ENCODE measurements around the gene GUCA1C. TPM values are rescaled to one million over a fixed set of nuclear protein-coding genes. Genes with fewer than 3 reads are reported as not detected.

Gene GUCA1C
- total and polyA plus RNA-seq, 2 of the 8 experiments (the other 6 are each of a cell fraction or from before 2014, with no cell fraction given), result not detected

GRCh38 chr3:108863799-108864135 is 89.9 kb downstream of the GUCA1C start:
- no peaks in the 10 kb centered on the region for H3K36me3 ChIP-seq (ENCODE audit: control insufficient read depth in 2 of 4, insufficient read depth in 4 of 4, low read length in 3 of 4)
- no peak overlapping the region for H2BK20ac ChIP-seq (ENCODE audit: low read length)
- H3K56ac ChIP-seq (replicated peaks; ENCODE audit: insufficient read length, low read depth, low read length), result no peak overlapping the region
- no peaks in the 10 kb centered on the region for H4K20me1 ChIP-seq (replicated peaks in 1 of 2; ENCODE audit: control insufficient read depth in 1 of 2, insufficient read depth in 2 of 2, low read length in 2 of 2)
- H4K91ac ChIP-seq (replicated peaks; ENCODE audit: insufficient read length, low read length), result no peak overlapping the region
- H3K27me3 ChIP-seq (replicated peaks in 1 of 4; ENCODE audit: control insufficient read depth in 3 of 4, extremely low read depth in 1 of 4, insufficient read depth in 3 of 4, low read length in 3 of 4), result no peaks in the 10 kb centered on the region
- peaks cover 0 to 7% of the 10 kb centered on the region in 2 experiments; a peak in 2 of 4 replicates for H3K9me3 ChIP-seq (ENCODE audit: insufficient read depth in 2 of 2, low read depth in 1 of 2, low read length in 1 of 2)
- H4K5ac ChIP-seq (ENCODE audit: insufficient read length, low read depth, low read length), result no peak overlapping the region
- H3K9ac ChIP-seq (replicated peaks in 1 of 4; ENCODE audit: extremely low read depth in 1 of 4, low read depth in 3 of 4, low read length in 3 of 4), result no peak overlapping the region
- no peak overlapping the region for H3K27ac ChIP-seq (ENCODE audit: low read depth, low read length)
- H2BK5ac ChIP-seq (ENCODE audit: low read depth, low read length), result no peak overlapping the region
- DNase-seq (ENCODE audit: low read depth in 1 of 2, low spot score in 2 of 2) (no peak), FAIRE-seq (no peak)
- H2BK120ac ChIP-seq (replicated peaks; ENCODE audit: low read depth, low read length), result no peak overlapping the region
- H3K14ac ChIP-seq (ENCODE audit: insufficient read length), result no peak overlapping the region
- H3K4me1 ChIP-seq (replicated peaks in 1 of 4; ENCODE audit: control insufficient read depth in 3 of 4, insufficient read depth in 4 of 4, low read length in 3 of 4), result peaks cover 0 to 5% (median 0%) of the 10 kb centered on the region in 4 experiments; a peak in 1 of 7 replicates
- ChIA-PET POLR2A (ENCODE audit: partially characterized antibody) (no interaction called here), CTCF (ENCODE audit: partially characterized antibody) (interaction anchor here (1.5 to 1.9 kb wide), 2 partner anchors 52 to 202 kb away, joined by 3 to 6 read pairs; no protein-coding TSS in a partner anchor)
- H2AK5ac ChIP-seq (ENCODE audit: low read depth, low read length), result no peak overlapping the region
- H3K79me1 ChIP-seq (ENCODE audit: low read depth, low read length), result no peaks in the 10 kb centered on the region
- no peaks in the 10 kb centered on the region for H3K23me2 ChIP-seq (ENCODE audit: low read depth, low read length)
- peak overlapping the region; percentile 36; the same call in 1 of the 2 replicates for H2AFZ ChIP-seq (ENCODE audit: low read length)
- WGBS, 2 experiments (ENCODE audit: extremely low coverage in 1 of 2, insufficient coverage in 1 of 2, insufficient read length in 1 of 2, insufficient replicate concordance in 2 of 2, low coverage in 1 of 2, low lambda C conversion rate in 2 of 2, missing lambda C conversion rate in 1 of 2), result 99% methylated on average over 6 of the region's 6 CpGs; no CpG with 5 or more reads in 1 of the 2 experiments
- H2BK12ac ChIP-seq (ENCODE audit: low read depth, low read length), result no peak overlapping the region
- H3K79me2 ChIP-seq (ENCODE audit: control insufficient read depth in 1 of 2, insufficient read depth in 2 of 2, low read length in 2 of 2), result no peaks in the 10 kb centered on the region
- no peak for TF ChIP-seq HDAC6 (IDR thresholded peaks at IDR 0.05; ENCODE audit: low read depth, low read length)
- TF ChIP-seq MAFK (IDR thresholded peaks at IDR 0.05; ENCODE audit: low read depth, low read length), result no peak
- TF ChIP-seq TEAD4 (IDR thresholded peaks at IDR 0.05; ENCODE audit: low read depth, low read length), result no peak
- TF ChIP-seq KDM4A (IDR thresholded peaks at IDR 0.05; ENCODE audit: low read depth, low read length, severe bottlenecking), result no peak
- TF ChIP-seq SRF (IDR thresholded peaks at IDR 0.05; ENCODE audit: low read depth, low read length), result no peak
- no peak for TF ChIP-seq MAX (IDR thresholded peaks at IDR 0.05)
- H3K4ac ChIP-seq (replicated peaks; ENCODE audit: insufficient read length, low read depth, low read length), result no peak overlapping the region
- no peak overlapping the region for H2BK15ac ChIP-seq (ENCODE audit: low read length)
- no peak overlapping the region for H3K18ac ChIP-seq (ENCODE audit: extremely low read depth, low read length)
- H4K8ac ChIP-seq (ENCODE audit: extremely low read depth, insufficient read depth, low read length), result no peak overlapping the region
- H3K23ac ChIP-seq (ENCODE audit: insufficient read length), result no peak overlapping the region
- H3K4me2 ChIP-seq (ENCODE audit: insufficient read depth in 1 of 2, low read depth in 2 of 2, low read length in 2 of 2), result no peak overlapping the region
- no peak overlapping the region for H3K4me3 ChIP-seq (ENCODE audit: extremely low read depth in 1 of 4, insufficient read depth in 2 of 4, low read depth in 3 of 4, low read length in 4 of 4)
